IgD-negative memory B cell (primary cell): ENCODE results near the gene TADA1. TPM values are rescaled to one million over a fixed set of nuclear protein-coding genes. Genes with fewer than 3 reads are reported as not detected.
"Not testable (repeated sequence)": the region's sequence is repeated elsewhere in the genome, so short reads cannot be mapped to it uniquely, and the experiment has no call there.

Experiments
- H3K27ac Mint-ChIP-seq, 3 donors: one replicate each; pipeline ENCODE4 v1.8.0; 2020 to 2022; ENCODE audit warnings: mild to moderate bottlenecking in 3 of 3, mixed read lengths in 3 of 3, moderate library complexity in 1 of 3
- H3K27me3 Mint-ChIP-seq: one replicate; pipeline ENCODE4 v1.8.0; 2021; ENCODE audit warnings: mixed read lengths
- H3K36me3 Mint-ChIP-seq: one replicate; pipeline ENCODE4 v1.8.0; 2020; ENCODE audit warnings: mild to moderate bottlenecking, mixed read lengths
- H3K4me1 Mint-ChIP-seq, 3 donors: one replicate each; pipeline ENCODE4 v1.8.0; 2020 to 2022; ENCODE audit warnings: mixed read lengths in 3 of 3, mild to moderate bottlenecking in 1 of 3
- H3K4me3 Mint-ChIP-seq, 4 donors: one replicate each; pipeline ENCODE4 v1.8.0; 2020 to 2022; ENCODE audit warnings: mild to moderate bottlenecking in 4 of 4, mixed read lengths in 4 of 4, moderate library complexity in 3 of 4
- H3K9me3 Mint-ChIP-seq, 3 donors: one replicate each; pipeline ENCODE4 v1.8.0; 2020 to 2021; ENCODE audit warnings: mixed read lengths in 3 of 3, mild to moderate bottlenecking in 1 of 3
- polyA plus RNA-seq: library from polyadenylated mRNA; unstranded; fragments of 300-500 nt; fragmentation: Illumina TruSeq; gene quantifications from one replicate; pipeline ENCODE4 v1.2.3, GENCODE V29; 2021

The TADA1 gene
- polyA plus RNA-seq, 1 donor from 2014 or later: 14.6 TPM

GRCh38 chr1:166906647-166907046, 30.6 kb upstream of the TADA1 start:
- Mint-ChIP-seq H3K4me3 (no peak overlapping the region), H3K36me3 (no peaks in the 10 kb centered on the region), H3K4me1 (peaks cover 8 to 22% (median 21%) of the 10 kb centered on the region in 3 donors), H3K27me3 (peaks cover 9% of the 10 kb centered on the region), H3K9me3 (peaks cover 0 to 4% (median 0%) of the 10 kb centered on the region in 3 donors), H3K27ac (no peak overlapping the region)

DNA sequence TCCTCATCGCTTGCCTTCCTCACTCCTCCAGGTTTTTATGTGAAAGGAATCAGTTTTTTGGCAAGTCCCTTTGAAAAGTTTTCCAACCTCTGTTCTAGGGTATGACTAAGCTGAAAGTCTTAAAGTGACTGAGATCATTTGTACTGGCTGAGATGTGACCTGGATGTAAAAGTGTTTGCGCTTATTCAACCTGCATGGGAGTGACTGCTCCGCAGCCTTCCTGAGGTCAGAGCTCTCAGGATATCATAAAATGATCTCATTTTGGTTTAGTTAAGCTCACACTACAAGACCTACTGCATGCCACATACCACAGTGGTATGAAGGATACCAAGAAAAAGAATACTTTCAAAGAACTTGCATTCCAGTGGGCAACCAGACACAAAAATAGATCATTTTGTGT, 29.8 kb upstream of the TADA1 start:
- H3K4me1 Mint-ChIP-seq: peaks cover 8 to 24% (median 22%) of the 10 kb centered on the region in 3 donors
- H3K4me3 Mint-ChIP-seq: no peak overlapping the region
- H3K27me3 Mint-ChIP-seq: peaks cover 9% of the 10 kb centered on the region
- H3K36me3 Mint-ChIP-seq: no peaks in the 10 kb centered on the region
- H3K9me3 Mint-ChIP-seq: peaks cover 0 to 2% (median 0%) of the 10 kb centered on the region in 3 donors
- H3K27ac Mint-ChIP-seq: no peak overlapping the region

DNA sequence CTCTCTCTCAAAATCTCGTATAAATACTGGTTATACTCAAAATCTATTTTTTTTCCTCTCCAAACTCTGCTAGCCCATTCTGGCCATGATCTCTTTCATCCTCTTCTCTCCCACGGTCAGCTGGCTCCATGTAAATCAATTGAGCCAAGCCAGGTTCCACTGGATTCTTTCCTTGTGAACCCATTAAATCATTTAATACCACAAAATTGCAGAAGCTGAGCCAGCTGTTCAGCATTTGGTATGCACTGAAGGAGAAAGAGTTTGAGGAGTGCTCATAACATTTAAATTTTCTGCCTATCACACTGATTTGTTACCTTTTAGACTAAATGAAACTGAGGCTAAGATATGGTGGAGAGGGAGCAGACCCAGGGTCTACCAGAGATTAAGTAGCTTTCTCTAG, 29.1 kb upstream of the TADA1 start:
- no peak overlapping the region for H3K4me3 Mint-ChIP-seq
- H3K27me3 Mint-ChIP-seq: peaks cover 10% of the 10 kb centered on the region
- H3K4me1 Mint-ChIP-seq: peaks cover 8 to 24% (median 20%) of the 10 kb centered on the region in 3 donors
- H3K9me3 Mint-ChIP-seq: peaks cover 0 to 2% (median 0%) of the 10 kb centered on the region in 3 donors
- H3K36me3 Mint-ChIP-seq: no peaks in the 10 kb centered on the region
- no peak overlapping the region for H3K27ac Mint-ChIP-seq

- Mint-ChIP-seq H3K4me1 (peaks cover 8 to 24% (median 20%) of the 10 kb centered on the region in 3 donors), H3K9me3 (peaks cover 0 to 3% (median 2%) of the 10 kb centered on the region in 3 donors), H3K27me3 (peaks cover 7% of the 10 kb centered on the region), H3K27ac (no peak overlapping the region), H3K36me3 (peaks cover 4% of the 10 kb centered on the region), H3K4me3 (no peak overlapping the region)
These were observed 27.2 kb upstream of the TADA1 start for GRCh38 chr1:166903232-166903631.

- H3K27ac Mint-ChIP-seq: no peak overlapping the region
- H3K36me3 Mint-ChIP-seq: peaks cover 4% of the 10 kb centered on the region
- H3K4me1 Mint-ChIP-seq: peaks cover 8 to 24% (median 17%) of the 10 kb centered on the region in 3 donors
These were observed 26.2 kb upstream of the TADA1 start for GRCh38 chr1:166902279-166902678.

DNA sequence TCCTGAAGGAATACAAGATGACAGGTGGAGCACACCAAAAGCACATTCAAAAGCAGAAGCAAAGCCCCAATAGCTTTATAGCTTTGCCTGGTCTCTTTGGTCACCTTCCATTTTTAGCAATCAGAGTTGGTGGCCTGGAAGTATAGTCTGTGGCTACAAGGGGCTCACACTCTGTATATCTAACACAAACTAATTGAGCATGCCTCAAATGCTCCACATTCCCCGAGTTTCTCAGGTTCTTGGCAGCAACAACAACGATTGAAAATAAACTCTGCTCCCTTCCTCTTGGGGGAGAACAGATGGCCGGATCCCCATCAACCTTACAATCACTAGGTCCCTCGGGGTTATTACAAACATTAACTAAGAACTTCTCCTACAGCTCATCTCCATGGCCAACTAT, 24.9 kb upstream of the TADA1 start:
- Mint-ChIP-seq H3K36me3 (peaks cover 4% of the 10 kb centered on the region), H3K4me3 (no peak overlapping the region), H3K27ac (no peak overlapping the region), H3K4me1 (peaks cover 8 to 24% (median 17%) of the 10 kb centered on the region in 3 donors), H3K9me3 (peaks cover 3 to 12% (median 11%) of the 10 kb centered on the region in 3 donors), H3K27me3 (peaks cover 9% of the 10 kb centered on the region)

More at GRCh38 chr1:166902279-166902678, 26.2 kb upstream of the TADA1 start:
- Mint-ChIP-seq H3K9me3 (peaks cover 2 to 8% (median 7%) of the 10 kb centered on the region in 3 donors), H3K4me3 (no peak overlapping the region), H3K27me3 (peaks cover 6% of the 10 kb centered on the region)

DNA sequence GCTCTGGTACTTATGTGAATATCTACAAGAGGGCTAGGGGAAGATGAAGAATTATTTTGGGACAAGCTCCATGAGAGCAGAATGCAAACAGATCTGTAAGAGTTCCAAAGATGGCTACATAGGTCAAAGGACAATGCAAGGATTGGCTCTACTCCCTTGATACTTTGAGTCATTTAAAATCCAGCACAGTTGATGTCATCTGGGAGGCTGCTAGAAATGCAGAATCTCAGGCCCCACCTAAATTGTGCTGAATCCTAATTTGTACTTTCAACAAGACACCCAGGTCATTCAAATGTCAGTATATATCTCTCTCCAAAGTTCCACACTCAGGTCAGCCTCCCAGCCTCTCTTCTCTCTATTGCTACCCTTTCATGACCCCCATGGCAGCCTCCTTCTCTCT, 23.7 kb upstream of the TADA1 start:
- Mint-ChIP-seq H3K27me3 (peaks cover 14% of the 10 kb centered on the region), H3K4me1 (peaks cover 8 to 24% (median 17%) of the 10 kb centered on the region in 3 donors), H3K27ac (no peak overlapping the region), H3K9me3 (peaks cover 3 to 12% (median 11%) of the 10 kb centered on the region in 3 donors), H3K4me3 (no peak overlapping the region), H3K36me3 (peaks cover 4% of the 10 kb centered on the region)

- no peak overlapping the region for H3K4me3 Mint-ChIP-seq
- H3K36me3 Mint-ChIP-seq: peaks cover 4% of the 10 kb centered on the region
- peaks cover 19% of the 10 kb centered on the region for H3K27me3 Mint-ChIP-seq
- H3K4me1 Mint-ChIP-seq: no peaks in the 10 kb centered on the region
- H3K27ac Mint-ChIP-seq: no peak overlapping the region
- peaks cover 2 to 12% (median 11%) of the 10 kb centered on the region in 3 donors for H3K9me3 Mint-ChIP-seq
These were observed 19.7 kb upstream of the TADA1 start for GRCh38 chr1:166895766-166896165.

GRCh38 chr1:166889776-166890175, 13.7 kb upstream of the TADA1 start:
- H3K27ac Mint-ChIP-seq: no peak overlapping the region
- no peak overlapping the region for H3K4me3 Mint-ChIP-seq
- peaks cover 3% of the 10 kb centered on the region for H3K36me3 Mint-ChIP-seq
- H3K27me3 Mint-ChIP-seq: peaks cover 22% of the 10 kb centered on the region
- H3K4me1 Mint-ChIP-seq: peaks cover 0 to 3% (median 0%) of the 10 kb centered on the region in 3 donors
- no peaks in the 10 kb centered on the region for H3K9me3 Mint-ChIP-seq

- Mint-ChIP-seq H3K4me1 (peaks cover 0 to 3% (median 0%) of the 10 kb centered on the region in 3 donors), H3K4me3 (no peak overlapping the region), H3K36me3 (peaks cover 3% of the 10 kb centered on the region)
These were observed 12.5 kb upstream of the TADA1 start for GRCh38 chr1:166888373-166889111.

GRCh38 chr1:166884971-166885370, 8.9 kb upstream of the TADA1 start:
- H3K4me3 Mint-ChIP-seq: no peak overlapping the region
- peaks cover 0 to 3% (median 0%) of the 10 kb centered on the region in 3 donors for H3K4me1 Mint-ChIP-seq
- H3K36me3 Mint-ChIP-seq: peaks cover 3% of the 10 kb centered on the region
- no peaks in the 10 kb centered on the region for H3K9me3 Mint-ChIP-seq
- H3K27ac Mint-ChIP-seq: no peak overlapping the region
- H3K27me3 Mint-ChIP-seq: peaks cover 33% of the 10 kb centered on the region

More at GRCh38 chr1:166888373-166889111, 12.5 kb upstream of the TADA1 start:
- Mint-ChIP-seq H3K27ac (peak overlapping the region in 1 of 3 donors; percentile 21), H3K9me3 (no peaks in the 10 kb centered on the region), H3K27me3 (peaks cover 31% of the 10 kb centered on the region)

DNA sequence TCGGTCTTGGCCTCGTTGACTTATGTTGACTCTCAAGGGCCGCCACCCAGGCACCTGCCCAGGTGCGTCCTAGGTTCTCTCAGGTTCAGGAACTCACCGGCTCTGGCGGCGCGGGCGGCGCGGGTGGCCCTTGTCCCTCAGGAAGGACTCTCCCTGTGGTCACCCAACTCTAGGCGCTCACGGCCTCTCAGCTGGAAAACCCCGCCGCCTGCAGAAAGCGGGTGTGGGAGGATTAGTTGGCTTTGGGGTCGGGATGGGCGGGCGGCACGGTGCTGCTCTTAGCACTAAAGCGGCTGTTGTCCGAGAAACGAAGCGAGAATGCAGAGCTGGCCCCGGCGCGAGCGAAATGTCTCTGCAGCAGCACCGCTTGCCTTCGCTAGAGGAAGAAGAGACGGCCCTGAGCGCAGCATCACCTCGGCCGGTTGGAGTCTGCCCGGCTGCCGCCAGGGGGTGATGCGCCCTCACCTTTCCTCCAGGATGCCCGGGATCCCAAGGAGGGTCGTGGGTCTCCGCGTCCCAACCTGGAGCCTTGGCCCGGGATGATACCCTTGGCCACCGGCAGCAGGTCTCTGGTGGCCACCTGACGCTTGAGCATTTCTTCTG, 8.1 kb upstream of the TADA1 start:
- H3K36me3 Mint-ChIP-seq: peaks cover 3% of the 10 kb centered on the region
- H3K27me3 Mint-ChIP-seq: peaks cover 32% of the 10 kb centered on the region
- peaks cover 0 to 3% (median 0%) of the 10 kb centered on the region in 3 donors for H3K4me1 Mint-ChIP-seq
- peak overlapping the region in 2 of 4 donors; percentile 43 to 45 for H3K4me3 Mint-ChIP-seq
- no peaks in the 10 kb centered on the region for H3K9me3 Mint-ChIP-seq
- H3K27ac Mint-ChIP-seq: no peak overlapping the region

DNA sequence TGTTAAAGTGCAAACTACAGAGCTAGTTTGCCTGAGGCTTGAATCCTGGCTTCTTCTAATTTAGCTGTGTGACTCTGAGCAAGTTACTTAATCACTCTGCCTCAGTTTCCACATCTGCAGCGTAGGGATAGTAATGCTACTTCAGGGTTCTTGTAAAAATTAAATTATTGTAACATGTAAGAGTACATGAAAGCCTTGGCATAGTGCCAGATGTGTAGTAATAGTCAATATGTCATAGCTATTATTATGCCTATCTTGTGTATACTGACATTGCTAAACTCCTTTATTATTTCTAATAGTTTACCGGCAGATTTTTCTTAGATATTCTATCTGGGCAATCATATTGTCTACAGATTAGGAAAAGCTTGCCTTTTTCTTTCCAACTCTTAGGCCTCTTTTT, 6.8 kb upstream of the TADA1 start:
- H3K4me3 Mint-ChIP-seq: no peak overlapping the region
- peaks cover 3% of the 10 kb centered on the region for H3K36me3 Mint-ChIP-seq
- H3K9me3 Mint-ChIP-seq: peaks cover 0 to 2% (median 0%) of the 10 kb centered on the region in 3 donors
- no peak overlapping the region for H3K27ac Mint-ChIP-seq
- peaks cover 29% of the 10 kb centered on the region for H3K27me3 Mint-ChIP-seq
- H3K4me1 Mint-ChIP-seq: peaks cover 0 to 3% (median 0%) of the 10 kb centered on the region in 3 donors

DNA sequence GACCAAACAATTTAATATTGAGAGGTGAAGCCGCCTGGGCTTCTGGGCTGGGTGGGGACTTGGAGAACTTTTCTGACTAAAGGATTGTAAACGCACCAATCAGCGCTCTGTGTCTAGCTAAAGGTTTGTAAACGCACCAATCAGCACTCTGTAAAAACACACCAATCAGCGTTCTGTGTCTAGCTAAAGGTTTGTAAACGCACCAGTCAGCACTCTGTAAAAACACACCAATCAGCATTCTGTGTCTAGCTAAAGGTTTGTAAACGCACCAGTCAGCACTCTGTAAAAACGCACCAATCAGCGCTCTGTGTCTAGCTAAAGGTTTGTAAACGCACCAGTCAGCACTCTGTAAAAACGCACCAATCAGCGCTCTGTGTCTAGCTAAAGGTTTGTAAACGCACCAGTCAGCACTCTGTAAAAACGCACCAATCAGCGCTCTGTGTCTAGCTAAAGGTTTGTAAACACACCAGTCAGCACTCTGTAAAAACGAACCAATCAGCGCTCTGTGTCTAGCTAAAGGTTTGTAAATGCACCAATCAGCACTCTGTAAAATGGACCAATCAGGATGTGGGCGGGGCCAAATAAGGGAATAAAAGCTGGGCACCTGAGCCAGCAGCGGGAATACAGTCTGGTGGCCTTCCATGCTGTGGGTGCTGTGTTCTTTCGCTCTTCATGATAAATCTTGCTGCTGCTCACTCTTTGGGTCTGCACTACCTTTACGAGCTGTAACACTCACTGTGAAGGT, 2.3 kb upstream of the TADA1 start:
- not testable (repeated sequence) for H3K36me3 Mint-ChIP-seq, H3K9me3 Mint-ChIP-seq, H3K27me3 Mint-ChIP-seq, H3K4me3 Mint-ChIP-seq
- peaks cover 9 to 21% (median 11%) of the 10 kb centered on the region in 3 donors for H3K4me1 Mint-ChIP-seq
- peak overlapping the region in 1 of 3 donors; percentile 75 for H3K27ac Mint-ChIP-seq

DNA sequence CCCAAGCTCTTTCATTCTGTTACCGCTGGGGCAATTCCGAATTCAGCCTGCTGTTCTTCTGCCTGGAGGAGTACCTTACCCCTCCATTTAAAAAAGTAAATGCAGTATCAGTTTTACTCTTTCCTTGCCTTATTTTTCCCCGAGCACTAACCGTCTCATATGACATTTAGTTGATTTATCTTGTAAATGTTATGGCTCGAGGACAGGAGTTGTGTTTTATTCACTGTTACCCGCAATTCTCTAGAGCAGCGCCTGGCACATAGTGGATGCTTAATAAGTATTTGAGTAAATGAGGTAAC, 425 bp upstream of the TADA1 start:
- Mint-ChIP-seq H3K36me3 (peaks cover under 1% of the 10 kb centered on the region), H3K4me3 (peak overlapping the region; percentile 88 to 98 (median 98)), H3K27me3 (no peaks in the 10 kb centered on the region), H3K4me1 (peaks cover 17 to 31% (median 18%) of the 10 kb centered on the region in 3 donors), H3K27ac (peak overlapping the region; percentile 83 to 98 (median 95)), H3K9me3 (peaks cover 0 to 2% (median 0%) of the 10 kb centered on the region in 3 donors)
